ENCODE data around the gene VSTM2B. TPM values are rescaled to one million over a fixed set of nuclear protein-coding genes. Genes with fewer than 3 reads are reported as not detected.

VSTM2B gene
- total RNA-seq, 2 donors from 2014 or later = not detected

- no peak overlapping the region for H3K4me3 Mint-ChIP-seq
- H3K36me3 Mint-ChIP-seq (ENCODE audit: low read depth) = peaks cover 8% of the 10 kb centered on the region
- no peaks in the 10 kb centered on the region for H3K9me3 Mint-ChIP-seq
- H3K4me1 Mint-ChIP-seq = peaks cover 10% of the 10 kb centered on the region
- H3K27ac Mint-ChIP-seq = no peak overlapping the region
- ATAC-seq (replicated peaks) = no peak
- no peaks in the 10 kb centered on the region for H3K27me3 Mint-ChIP-seq
These were observed 77.5 kb downstream of the VSTM2B start for GRCh38 chr19:29603308-29603707.

GRCh38 chr19:29605653-29606419 is 80.0 kb downstream of the VSTM2B start, which contains the start of gene POP4:
POP4 (plus strand) TSS chr19:29606283; CDS start chr19:29606319, 36 bp downstream.
- H3K27ac Mint-ChIP-seq = peak within 1 kb of the TSS; percentile 99
- peaks cover 10% of the 10 kb centered on the region for H3K4me1 Mint-ChIP-seq
- no peaks in the 10 kb centered on the region for H3K27me3 Mint-ChIP-seq
- H3K4me3 Mint-ChIP-seq = peak within 1 kb of the TSS; percentile 96
- ATAC-seq (replicated peaks) = peak; percentile 89
- peaks cover 32% of the 10 kb centered on the region for H3K36me3 Mint-ChIP-seq (ENCODE audit: low read depth)
- no peaks in the 10 kb centered on the region for H3K9me3 Mint-ChIP-seq

- Mint-ChIP-seq H3K27ac (peak overlapping the region; percentile 99), H3K27me3 (no peaks in the 10 kb centered on the region), H3K36me3 (ENCODE audit: low read depth) (peaks cover 37% of the 10 kb centered on the region), H3K4me3 (peak overlapping the region; percentile 96), H3K4me1 (peaks cover 10% of the 10 kb centered on the region), H3K9me3 (no peaks in the 10 kb centered on the region)
- ATAC-seq (replicated peaks) = peak; percentile 38
These were observed 80.6 kb downstream of the VSTM2B start for GRCh38 chr19:29606420-29606747.

GRCh38 chr19:29609636-29610035 is 83.8 kb downstream of the VSTM2B start:
- H3K27ac Mint-ChIP-seq = no peak overlapping the region
- H3K9me3 Mint-ChIP-seq = no peaks in the 10 kb centered on the region
- no peak overlapping the region for H3K4me3 Mint-ChIP-seq
- no peak for ATAC-seq (replicated peaks)
- H3K4me1 Mint-ChIP-seq = peaks cover 10% of the 10 kb centered on the region
- no peaks in the 10 kb centered on the region for H3K27me3 Mint-ChIP-seq
- peaks cover 70% of the 10 kb centered on the region for H3K36me3 Mint-ChIP-seq (ENCODE audit: low read depth)

GRCh38 chr19:29610213-29610573 is 84.4 kb downstream of the VSTM2B start:
- no peak for ATAC-seq (replicated peaks)

GRCh38 chr19:29610574-29611271 is 84.9 kb downstream of the VSTM2B start:
- H3K27ac Mint-ChIP-seq = peak overlapping the region; percentile 43
- H3K36me3 Mint-ChIP-seq (ENCODE audit: low read depth) = peaks cover 80% of the 10 kb centered on the region
- H3K4me3 Mint-ChIP-seq = no peak overlapping the region
- H3K9me3 Mint-ChIP-seq = no peaks in the 10 kb centered on the region
- ATAC-seq (replicated peaks) = peak; percentile 78
- H3K4me1 Mint-ChIP-seq = peaks cover 10% of the 10 kb centered on the region
- H3K27me3 Mint-ChIP-seq = no peaks in the 10 kb centered on the region

More at GRCh38 chr19:29610213-29610573, 84.4 kb downstream of the VSTM2B start:
- H3K27me3 Mint-ChIP-seq = no peaks in the 10 kb centered on the region
- H3K9me3 Mint-ChIP-seq = no peaks in the 10 kb centered on the region
- peaks cover 10% of the 10 kb centered on the region for H3K4me1 Mint-ChIP-seq
- no peak overlapping the region for H3K4me3 Mint-ChIP-seq
- H3K36me3 Mint-ChIP-seq (ENCODE audit: low read depth) = peaks cover 75% of the 10 kb centered on the region
- H3K27ac Mint-ChIP-seq = peak overlapping the region; percentile 43

GRCh38 chr19:29612121-29612520 is 86.3 kb downstream of the VSTM2B start:
- no peak for ATAC-seq (replicated peaks)
- H3K4me3 Mint-ChIP-seq = no peak overlapping the region
- H3K27me3 Mint-ChIP-seq = no peaks in the 10 kb centered on the region
- peaks cover 83% of the 10 kb centered on the region for H3K36me3 Mint-ChIP-seq (ENCODE audit: low read depth)
- H3K27ac Mint-ChIP-seq = peak overlapping the region; percentile 43
- H3K4me1 Mint-ChIP-seq = no peaks in the 10 kb centered on the region
- no peaks in the 10 kb centered on the region for H3K9me3 Mint-ChIP-seq

- H3K4me1 Mint-ChIP-seq = no peaks in the 10 kb centered on the region
- H3K36me3 Mint-ChIP-seq (ENCODE audit: low read depth) = peaks cover 83% of the 10 kb centered on the region
- H3K27me3 Mint-ChIP-seq = no peaks in the 10 kb centered on the region
- no peak overlapping the region for H3K4me3 Mint-ChIP-seq
- no peak overlapping the region for H3K27ac Mint-ChIP-seq
- H3K9me3 Mint-ChIP-seq = no peaks in the 10 kb centered on the region
- ATAC-seq (replicated peaks) = no peak
These were observed 87.2 kb downstream of the VSTM2B start for GRCh38 chr19:29612801-29613595.

- ATAC-seq (replicated peaks) = no peak
- no peak overlapping the region for H3K27ac Mint-ChIP-seq
These were observed 88.3 kb downstream of the VSTM2B start for GRCh38 chr19:29614046-29614445.

More at GRCh38 chr19:29614046-29614445, 88.3 kb downstream of the VSTM2B start:
- H3K27me3 Mint-ChIP-seq = no peaks in the 10 kb centered on the region
- peaks cover 75% of the 10 kb centered on the region for H3K36me3 Mint-ChIP-seq (ENCODE audit: low read depth)
- H3K9me3 Mint-ChIP-seq = no peaks in the 10 kb centered on the region
- H3K4me1 Mint-ChIP-seq = no peaks in the 10 kb centered on the region
- no peak overlapping the region for H3K4me3 Mint-ChIP-seq

Other genes starting within 250 kb of the VSTM2B start
- 100 to 1,000 TPM in 1 of 2 donors, 10 to 100 TPM in 1; 59.4 to 102 TPM for gene POP4, start 80.3 kb downstream of the VSTM2B start, total RNA-seq
- gene PLEKHF1, start 139.5 kb downstream of the VSTM2B start, total RNA-seq = 10 to 100 TPM; 34.4 to 40.3 TPM
- 10 to 100 TPM; 34.5 to 39.1 TPM for gene C19orf12, start 189.3 kb downstream of the VSTM2B start, total RNA-seq